HG03520 (cell line): ENCODE results near the gene ID2.

ENCODE experiments used
- ATAC-seq: cut with Tn5 transposase; IDR thresholded peaks from one replicate; pipeline ENCODE4 v1.9.1; 2021; ENCODE audit warnings: mild to moderate bottlenecking, moderate library complexity; ENCODE audit not compliant: unreplicated experiment

ID2 gene

DNA sequence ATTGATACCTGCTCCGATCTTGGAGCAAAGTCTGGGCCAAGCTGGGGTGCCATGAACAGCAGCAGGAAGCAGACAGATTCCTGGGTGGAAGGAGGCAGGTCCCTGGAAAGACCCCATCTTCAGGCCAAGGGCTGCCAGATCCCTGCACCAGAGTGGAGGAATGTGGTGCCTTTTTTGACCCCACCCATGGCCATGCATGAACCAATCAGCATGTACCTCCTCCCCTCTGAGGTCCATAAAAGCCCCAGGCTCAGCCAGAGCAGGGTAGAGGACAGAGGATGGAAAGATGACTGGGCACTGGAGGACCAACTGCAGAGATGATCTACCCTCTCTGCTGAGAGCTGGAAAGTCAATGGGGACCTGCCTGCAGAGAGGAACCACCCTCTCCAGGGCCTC is 34.4 kb upstream of the ID2 start:
- ATAC-seq, result no peak

DNA sequence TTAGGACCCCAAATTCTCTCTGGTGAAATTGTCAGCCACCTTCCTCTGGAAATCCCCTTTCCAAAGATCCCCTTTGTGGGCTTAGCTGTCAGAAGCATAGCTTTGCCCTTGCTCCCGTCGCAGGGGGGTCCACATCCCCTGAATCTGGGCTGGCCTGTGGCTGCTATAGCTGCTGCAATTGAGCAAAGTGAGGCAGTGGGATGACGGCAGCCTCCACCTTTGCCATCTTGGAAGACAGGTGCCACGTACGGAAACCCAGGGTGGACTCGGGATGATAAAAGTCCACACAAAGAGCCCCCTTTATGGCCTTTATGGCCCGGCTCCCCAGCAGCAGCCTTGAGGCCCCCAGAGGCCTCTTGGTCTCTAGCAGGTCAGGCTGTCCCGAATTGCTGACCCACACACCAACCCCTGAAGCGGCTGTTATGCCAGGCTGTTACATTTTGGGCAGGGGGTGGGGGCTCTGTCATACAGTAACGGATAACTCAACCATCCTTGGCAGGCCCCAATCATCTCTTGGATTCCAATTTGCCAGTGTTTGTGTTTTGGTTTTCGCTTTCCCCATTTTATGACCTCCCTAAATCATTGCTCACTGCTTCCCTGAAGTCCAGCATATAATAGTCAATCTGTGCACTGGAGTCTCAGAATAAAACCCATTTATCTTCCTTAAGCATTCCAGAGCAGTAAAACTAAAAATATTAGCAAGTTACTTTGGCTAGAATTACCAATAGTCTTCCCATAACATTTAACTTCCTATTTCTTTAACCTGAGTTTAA is 33.2 kb upstream of the ID2 start:
- no peak for ATAC-seq

DNA sequence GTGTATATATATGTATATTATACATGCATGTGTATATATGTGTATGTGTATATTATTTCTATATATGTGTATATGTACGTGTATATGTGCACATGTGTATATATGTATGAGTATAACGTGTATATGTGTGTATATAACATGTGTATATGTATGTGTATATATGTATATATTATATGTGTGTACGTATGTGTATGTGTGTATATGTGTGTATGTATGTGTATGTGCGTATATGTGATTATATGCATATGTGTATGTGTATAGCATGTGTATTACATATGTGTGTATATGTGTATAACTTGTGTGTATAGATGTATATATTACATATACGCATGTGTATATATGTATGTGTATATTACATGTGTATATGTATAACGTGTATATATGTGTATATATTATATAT is 32.1 kb upstream of the ID2 start:
- ATAC-seq, result no peak

DNA sequence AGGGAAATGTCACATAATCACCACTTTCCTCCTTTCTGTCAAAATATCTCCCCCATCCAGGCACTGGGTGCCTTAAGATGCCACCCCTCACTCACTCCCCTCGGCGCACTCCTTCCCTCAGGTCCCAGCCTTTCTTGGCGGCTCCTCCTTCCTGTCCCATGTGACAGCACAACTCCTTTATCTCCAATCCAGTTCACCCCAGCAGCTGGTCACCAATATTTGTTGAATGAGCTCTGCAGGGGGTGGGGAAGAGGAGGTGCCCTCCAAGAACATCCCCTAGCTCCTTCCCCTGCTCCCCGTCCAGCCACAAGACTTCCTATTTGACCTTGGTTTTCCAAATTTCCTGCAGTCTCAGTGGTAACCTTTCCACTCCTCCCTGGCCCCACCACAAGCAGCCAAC is 31.6 kb upstream of the ID2 start:
- no peak for ATAC-seq

DNA sequence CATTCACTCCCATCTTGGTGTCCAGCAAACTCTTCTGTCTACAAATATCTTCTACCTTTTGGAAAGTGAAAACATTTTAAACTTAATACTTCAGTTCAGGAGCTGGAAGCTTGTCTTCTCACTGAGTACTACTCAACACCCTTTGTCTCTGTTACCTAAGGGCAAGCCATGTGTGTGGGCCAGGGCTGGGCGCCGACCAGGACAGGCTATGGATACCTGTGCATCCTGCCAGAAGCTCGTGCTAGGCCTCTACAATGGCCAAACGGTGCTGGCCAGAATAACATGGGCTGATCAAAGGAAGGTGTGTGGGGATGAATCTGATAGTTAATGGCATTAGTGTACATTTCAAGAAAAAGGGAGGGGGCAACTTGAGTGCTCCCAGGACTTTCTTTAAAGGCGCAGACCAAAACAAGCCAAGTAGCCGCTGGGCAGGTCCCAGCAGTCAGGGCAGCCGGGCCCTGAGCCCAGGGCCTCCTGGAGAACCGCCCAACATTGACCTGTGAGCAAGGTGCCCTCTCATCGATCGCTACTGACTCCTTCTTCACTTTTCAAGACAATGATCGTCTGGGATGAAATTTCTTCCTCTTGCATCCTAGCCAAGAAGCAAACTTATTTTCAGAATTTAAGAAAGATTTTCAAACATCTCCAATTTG is 29.0 kb upstream of the ID2 start:
- ATAC-seq, result no peak

DNA sequence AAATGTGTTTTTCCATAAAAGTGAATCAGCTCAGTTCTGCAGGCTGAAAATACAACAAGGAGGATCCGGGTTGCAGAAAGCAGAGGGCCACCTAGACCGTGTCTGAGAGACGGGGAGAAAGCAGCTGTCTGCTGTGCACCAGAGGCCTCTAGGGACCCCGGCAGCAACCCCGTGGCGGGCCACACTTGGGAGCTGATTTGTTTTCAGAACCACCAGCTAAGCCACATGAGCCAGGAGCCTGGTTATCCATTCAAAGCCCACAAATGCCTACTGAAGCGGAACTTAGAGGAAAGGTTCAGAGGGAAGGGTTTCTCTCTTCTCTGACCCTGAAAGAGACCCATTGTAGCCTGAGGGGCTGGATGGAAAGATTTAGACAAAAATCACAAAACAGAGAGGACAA is 28.4 kb upstream of the ID2 start:
- ATAC-seq, result no peak

DNA sequence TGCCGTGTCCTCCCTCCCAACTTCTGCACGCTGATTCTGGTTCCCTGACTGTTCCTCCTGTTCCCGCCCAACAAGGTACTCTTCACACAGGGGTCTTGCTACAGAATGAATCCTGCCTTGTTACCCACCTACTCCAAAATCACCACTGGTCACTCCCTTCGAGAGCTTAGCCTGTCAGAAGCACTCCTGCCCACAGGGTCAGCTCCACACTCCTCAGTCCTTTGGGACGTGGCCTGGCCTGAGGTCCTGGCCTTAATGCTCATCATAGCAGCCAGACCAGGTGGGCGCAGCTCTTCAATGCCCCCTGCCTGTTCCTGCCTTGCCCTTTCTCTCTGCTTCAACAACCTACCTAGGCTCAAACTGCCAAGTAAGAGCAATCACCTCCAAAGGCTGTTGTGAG is 27.8 kb upstream of the ID2 start:
- no peak for ATAC-seq

DNA sequence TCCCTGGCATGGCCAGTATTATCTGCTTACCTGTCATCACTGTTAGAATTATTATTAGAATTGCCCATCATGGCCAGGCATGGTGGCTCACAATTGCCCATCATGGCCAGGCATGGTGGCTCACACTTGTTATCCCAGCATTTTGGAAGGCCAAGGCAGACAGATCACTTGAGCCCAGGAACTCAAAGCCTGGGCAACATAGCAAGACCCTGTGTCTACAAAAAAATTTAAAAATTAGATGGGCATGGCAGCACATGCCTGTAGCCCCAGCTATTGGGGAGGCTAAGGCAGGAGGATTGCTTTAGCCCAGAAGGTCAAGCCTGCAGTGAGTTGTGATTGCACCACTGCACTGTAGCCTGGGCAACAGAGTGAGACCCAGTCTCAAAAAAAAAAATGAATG is 27.4 kb upstream of the ID2 start:
- no peak for ATAC-seq

DNA sequence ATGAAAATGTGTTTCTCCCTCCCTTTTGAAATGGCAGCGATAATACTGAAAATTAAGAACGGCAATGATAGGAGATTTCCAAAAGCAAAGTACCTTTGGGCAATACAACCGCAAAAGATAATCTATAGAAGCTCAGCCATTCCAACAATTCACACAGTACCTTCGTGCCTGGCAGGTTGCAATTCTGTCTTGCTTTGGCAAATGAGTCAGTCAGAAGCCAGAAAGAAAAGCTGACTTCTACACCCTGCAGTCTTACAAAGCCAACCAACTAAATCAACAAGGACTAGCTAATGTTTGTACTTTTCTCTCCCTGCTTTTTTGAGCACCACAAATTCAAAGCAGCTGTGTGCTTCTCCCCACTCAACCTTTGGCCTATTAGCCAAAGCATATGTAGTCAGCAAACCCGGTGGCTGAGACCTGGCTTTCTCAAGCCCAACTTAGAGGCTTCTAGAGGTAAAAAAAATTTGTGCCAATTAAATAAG is 25.7 kb upstream of the ID2 start:
- no peak for ATAC-seq

DNA sequence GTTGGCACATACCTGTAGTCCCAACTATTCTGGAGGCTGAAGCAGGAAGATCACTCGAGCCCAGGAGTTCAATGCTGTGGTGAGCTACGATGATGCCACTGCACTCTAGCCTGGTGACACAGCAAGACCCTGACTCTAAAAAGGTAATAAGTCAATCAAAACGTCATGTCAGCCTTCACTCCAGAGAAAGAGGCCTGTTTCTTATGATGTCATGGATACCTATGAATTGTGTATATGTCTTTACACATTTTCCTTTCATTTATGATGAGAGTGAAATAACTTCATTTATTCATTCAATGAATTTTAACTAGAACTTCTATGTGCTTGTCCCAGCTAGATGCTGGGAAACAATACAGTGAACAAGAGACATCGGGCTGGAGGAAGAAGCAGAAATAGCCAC is 25.0 kb upstream of the ID2 start:
- no peak for ATAC-seq

DNA sequence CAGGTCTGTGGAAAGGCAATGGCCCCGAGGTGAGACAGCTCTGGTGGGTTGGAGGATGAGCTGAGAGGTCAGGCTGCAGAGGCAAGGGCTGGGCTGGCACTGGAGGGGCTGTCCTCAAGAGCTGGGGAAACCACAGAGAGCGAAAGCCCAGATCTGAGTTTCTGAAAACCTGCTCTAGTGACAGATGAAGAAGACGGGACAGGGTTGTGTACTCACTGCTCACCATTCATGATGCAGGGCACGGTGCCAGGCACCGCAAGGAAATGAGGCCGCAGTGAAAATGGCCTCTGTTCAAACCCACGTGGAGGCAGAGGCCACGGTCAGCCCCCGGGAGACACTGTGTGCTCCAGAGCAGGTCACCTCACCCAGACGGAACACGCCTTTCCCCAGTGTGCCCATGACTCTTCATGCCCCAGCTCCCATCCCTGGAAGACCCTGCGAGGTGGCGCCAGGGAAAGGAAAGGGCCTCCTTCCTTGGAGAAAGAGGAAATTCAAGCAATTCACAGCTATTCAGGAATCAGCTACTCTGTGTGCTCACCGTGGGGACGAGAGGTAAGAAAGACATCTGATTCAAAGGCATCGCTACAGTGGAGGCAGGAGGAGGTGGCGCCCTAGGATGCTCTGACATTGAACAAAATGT is 24.3 kb upstream of the ID2 start:
- ATAC-seq, result no peak

DNA sequence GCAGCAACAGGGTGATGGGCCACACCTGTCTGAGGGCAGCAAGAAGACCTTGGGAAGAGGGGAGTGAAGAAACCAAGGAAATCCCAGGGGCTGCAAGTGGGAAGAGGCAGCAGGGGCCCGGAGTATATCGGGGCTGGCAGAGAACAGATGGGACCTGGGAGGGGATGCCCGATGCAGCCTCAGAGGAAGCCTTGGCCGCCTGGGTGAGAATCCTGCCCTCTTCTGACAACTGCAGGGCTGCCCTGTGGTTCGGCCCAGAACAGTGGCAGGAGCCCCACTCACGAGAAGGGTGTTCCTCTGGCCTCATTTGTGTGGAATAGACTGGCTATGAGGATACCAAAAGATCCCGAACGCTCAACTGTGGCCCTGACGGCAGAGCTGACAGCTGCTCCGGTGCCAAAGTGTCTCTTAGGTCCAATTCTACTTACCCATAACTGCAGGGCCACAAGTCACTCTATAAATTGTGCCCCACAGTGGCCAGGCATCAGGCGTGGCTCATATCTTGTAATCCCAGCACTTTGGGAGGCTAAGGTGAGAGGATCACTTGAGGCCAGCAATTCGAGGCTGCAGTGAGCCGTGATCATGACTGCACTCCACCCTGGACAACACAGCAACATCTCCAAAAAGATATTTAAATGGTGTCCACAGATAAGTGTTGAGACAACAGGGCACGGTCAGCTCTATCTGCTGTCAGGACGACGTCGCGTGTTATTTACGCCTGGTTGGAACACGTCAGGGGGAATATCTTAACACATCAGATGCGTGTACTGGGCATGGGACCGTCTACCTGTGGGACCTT is 23.6 kb upstream of the ID2 start:
- ATAC-seq, result no peak

DNA sequence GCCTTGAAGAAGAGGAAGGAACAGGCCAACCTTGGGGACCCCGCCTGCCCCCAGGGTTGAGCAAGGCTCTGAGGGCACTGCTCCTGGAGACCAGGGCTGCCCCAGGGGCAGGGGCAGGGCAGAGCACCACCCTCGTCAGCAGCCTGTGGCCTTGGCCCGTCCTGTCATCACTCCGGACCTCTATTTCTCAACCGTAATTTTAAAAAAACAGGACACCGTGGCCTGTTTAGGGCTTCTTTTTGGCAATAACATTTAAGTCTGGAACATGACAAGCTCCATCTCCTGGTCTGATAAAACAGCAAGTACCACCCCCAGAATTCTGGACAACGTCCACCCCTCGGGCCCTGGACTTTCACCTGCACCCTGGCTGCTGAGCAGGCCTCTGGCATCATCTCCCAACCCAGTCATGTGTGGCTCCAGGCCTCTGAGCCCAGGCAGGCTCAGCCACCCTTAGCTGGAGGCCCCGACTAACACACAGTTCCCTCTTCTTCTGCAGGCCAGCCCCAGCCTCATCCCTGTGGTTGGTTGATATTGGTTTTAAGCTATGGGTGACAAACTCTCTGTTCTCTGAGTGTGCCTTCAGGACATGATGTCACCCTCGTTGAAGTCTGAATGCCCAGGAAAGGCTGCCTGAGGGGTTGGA is 22.6 kb upstream of the ID2 start:
- ATAC-seq, result no peak

DNA sequence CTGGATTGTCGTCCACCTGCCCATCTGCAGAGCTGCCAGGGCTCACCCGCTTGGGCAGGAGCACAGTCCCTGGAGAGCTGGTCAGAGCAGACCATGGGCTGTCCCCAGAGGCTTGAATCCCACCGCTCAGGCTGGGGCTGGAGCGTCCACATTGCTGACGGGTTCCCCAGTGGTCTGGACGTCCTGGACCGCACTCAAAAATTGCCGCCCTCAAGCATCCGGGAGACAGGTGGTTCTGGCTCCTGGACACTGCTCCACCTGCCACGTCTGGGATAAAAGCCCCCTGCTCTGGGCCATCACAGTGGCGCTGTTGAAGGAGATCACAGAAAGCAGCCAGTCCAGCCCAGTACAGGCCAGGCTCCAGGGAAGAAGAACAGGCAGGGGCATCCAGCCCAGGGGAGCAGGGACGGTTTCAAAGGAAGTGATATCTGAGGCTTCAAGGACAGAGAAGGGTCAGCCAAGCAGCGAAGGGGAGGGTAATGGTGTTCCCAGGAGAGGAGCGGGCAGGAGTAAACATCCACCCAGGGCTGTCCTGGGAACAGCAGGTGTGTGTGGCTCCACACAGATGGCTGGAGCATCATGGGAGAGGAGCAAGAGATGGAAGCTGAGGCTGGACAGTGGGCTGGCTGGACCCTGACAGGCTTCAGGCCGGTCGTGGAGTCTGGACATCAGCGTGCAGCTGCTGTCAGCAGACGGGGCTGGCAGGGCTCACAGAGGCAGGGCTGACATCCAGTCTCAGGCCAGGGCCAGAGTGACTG is 21.9 kb upstream of the ID2 start:
- ATAC-seq, result no peak

DNA sequence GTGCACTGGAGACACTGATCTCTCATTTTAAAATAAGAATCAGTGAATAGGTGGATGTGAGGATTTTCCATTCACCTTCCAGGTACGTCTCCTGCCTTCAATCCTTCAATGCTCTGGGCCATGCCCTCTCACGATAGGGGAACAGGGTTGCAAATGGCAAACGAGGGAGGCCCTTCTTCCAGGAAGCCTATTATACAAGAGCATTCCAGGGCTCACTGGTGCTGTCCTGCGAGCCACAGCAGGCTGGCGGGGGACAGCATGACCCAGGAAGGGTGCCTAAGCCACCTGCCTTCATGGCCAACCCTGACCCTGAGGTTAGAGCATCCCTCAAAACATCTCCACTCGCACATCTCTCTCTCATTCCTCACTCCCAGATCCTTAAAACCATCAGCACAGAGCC is 20.6 kb upstream of the ID2 start:
- ATAC-seq, result no peak

DNA sequence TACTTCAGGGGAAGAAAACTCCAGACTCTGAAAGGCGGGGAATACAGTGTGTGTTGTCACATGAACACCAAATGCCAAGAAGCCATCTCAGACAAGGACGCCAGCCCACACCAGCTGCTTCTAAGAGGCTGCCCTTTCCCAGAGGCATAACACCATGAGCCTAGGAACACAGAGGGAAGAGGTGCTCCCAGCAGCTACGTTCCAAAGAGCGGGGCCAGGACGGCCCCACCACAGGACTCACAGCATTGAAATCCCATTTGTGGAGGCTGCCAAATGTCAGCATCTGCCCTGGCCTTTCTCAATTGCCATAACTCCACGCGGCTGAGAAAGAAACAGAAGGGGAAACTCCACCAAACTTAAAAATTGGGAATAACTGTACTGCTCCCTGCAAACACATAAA is 20.1 kb upstream of the ID2 start:
- no peak for ATAC-seq

DNA sequence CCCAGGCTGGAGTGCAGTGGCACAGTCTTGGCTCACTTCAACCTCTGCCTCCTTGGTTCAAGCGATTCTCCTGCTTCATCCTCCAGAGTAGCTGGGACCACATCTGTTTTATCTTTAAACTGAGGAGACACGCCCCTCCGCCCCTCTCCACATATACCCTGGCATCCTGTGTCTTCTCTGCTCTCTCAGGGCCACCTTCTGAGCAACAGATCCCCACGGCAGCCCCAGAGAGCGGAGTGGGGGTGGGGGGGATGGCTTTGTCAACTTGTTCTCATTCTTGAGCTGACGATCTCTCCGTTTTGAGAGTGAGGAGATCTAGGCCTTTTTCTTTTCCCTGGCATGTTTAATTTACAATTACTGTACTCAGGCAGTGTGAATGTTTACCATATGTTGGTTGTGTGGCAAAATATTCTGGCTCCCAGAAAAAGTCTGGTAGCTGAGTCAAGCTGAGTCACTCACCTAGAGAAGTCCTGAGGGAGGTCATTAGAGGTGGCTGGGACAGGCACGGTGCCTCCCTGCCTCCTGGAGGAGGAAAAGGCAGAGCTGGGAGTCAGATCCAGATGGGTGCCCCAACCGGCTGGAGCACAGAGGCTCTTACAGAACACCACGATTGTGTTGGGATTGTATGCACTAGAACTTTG is 19.5 kb upstream of the ID2 start:
- ATAC-seq, result no peak

DNA sequence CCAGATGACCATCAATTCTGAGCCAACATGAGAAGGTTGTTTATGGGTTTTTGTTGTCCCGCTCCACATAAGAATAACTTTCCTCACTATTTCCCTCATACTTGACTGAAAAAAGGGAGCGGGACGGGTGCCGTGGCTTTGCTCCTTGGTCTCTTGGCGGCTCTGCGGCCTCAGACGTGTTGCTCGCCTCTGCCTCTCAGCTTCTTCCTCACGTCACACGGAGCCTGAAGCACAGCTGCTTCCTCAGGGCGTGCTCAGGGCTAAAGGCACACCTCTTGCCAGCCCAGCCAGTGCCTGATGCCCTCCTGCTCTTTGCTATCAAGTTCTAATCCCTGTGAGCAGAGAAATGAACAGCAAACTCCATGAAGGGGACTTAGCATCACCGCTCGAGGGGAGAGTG is 17.9 kb upstream of the ID2 start:
- no peak for ATAC-seq

DNA sequence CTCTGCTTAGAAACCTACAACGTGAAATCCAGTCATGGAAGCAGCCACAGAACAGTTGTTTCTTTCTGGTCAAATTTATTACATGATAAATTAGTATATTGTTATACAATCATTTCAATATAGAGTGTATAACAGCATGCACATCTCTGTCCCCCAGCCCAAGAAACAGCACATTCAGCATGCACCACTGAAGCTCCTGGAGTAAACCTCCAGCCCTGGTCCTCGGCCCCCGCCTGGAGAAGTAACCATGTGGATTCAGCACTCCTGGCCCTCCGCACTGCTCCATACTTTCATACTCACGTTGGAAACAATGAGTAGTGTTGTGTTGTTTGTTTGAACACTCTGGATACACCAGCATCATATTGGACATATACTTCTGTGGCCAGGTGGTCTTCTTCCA is 15.3 kb upstream of the ID2 start:
- no peak for ATAC-seq
